ENCODE results near the gene B3GALT5. TPM values are rescaled to one million over a fixed set of nuclear protein-coding genes. Genes with fewer than 3 reads are reported as not detected.

Gene B3GALT5, protein sequence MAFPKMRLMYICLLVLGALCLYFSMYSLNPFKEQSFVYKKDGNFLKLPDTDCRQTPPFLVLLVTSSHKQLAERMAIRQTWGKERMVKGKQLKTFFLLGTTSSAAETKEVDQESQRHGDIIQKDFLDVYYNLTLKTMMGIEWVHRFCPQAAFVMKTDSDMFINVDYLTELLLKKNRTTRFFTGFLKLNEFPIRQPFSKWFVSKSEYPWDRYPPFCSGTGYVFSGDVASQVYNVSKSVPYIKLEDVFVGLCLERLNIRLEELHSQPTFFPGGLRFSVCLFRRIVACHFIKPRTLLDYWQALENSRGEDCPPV
- total RNA-seq: 0.03 to 0.05 TPM in 2 of 3 replicates, not detected in the other
- long read RNA-seq: 0 reads

DNA sequence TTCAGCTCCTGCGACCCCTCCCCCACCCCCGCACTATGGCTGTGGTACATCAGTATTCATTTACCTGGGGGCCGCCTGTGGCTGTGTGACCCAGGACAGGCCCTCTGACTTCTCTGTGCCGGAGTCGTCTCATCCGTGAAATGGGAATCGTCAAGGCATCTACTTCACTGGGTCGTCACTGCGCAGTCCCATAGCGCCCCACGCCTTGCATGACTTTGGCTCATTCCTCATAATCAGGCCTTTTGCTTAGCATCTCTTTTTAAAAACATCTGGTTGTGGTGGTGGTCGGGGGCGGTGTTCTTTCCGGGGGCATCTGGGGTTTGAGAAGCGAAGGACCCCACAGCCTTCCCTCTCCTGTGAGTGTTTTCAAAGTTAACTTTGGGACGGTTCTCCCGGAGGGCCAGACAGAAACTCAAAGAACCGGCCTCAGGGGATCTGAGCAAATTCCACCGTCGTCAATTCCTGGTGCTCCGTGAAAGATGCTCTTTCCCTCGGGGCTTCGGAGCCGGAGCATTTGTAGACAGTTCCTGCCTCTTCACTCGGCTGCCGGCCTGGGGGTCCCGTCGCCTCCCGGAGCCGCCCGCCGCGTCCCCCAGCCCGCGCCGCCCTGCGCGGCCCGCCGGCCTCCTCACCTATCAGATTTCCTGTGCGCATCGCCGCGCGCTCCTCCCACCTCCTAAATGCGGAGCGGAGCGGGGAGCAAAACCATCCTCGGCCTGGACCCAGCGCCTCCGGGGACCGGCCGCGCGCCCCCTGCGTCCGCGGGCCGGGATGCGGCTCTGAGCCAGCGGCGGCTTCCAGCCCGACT, at the start of gene B3GALT5:
Gene B3GALT5 (plus strand): TSS at position 708 of the 808 bp plus-strand sequence. CDS start 47,620 bp downstream, outside the sequence.
- DNase-seq (ENCODE audit: low spot score): no peak
- Mint-ChIP-seq H3K4me3 (ENCODE audit: unreplicated experiment) (peak within 1 kb of the TSS; percentile 60), H3K27me3 (ENCODE audit: low read depth) (peaks cover 54% of the 10 kb centered on the region), H3K36me3 (ENCODE audit: low read depth) (no peaks in the 10 kb centered on the region), H3K27ac (ENCODE audit: unreplicated experiment) (no peak within 1 kb of the TSS), H3K9me3 (ENCODE audit: low read depth) (no peaks in the 10 kb centered on the region), H3K4me1 (ENCODE audit: low read depth) (peaks cover 17% of the 10 kb centered on the region)
- TF ChIP-seq, protein P1, sequence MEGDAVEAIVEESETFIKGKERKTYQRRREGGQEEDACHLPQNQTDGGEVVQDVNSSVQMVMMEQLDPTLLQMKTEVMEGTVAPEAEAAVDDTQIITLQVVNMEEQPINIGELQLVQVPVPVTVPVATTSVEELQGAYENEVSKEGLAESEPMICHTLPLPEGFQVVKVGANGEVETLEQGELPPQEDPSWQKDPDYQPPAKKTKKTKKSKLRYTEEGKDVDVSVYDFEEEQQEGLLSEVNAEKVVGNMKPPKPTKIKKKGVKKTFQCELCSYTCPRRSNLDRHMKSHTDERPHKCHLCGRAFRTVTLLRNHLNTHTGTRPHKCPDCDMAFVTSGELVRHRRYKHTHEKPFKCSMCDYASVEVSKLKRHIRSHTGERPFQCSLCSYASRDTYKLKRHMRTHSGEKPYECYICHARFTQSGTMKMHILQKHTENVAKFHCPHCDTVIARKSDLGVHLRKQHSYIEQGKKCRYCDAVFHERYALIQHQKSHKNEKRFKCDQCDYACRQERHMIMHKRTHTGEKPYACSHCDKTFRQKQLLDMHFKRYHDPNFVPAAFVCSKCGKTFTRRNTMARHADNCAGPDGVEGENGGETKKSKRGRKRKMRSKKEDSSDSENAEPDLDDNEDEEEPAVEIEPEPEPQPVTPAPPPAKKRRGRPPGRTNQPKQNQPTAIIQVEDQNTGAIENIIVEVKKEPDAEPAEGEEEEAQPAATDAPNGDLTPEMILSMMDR (IDR thresholded peaks at IDR 0.05): peak; percentile 12

DNA sequence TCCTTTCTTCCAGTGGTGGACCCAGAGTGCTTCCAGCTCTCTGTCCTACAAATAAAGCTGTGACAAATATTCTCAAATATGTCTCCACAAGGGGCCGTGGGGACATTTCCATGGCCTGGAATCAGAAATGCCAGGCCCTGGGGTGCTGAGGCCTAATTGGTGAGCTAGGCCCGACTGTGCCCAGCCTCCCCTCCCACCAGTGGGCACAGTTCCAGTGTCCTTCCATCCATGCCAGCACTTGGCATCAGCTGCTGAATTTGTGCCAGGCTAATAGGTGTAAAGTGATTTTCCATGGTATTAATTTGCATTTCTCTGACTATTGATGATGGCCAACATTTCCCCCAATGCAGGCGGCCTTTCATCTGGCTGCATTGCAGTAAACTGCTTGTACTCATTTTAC, 48.5 kb upstream of the B3GALT5 start:
- H3K36me3 Mint-ChIP-seq (ENCODE audit: low read depth): no peaks in the 10 kb centered on the region
- no peak overlapping the region for H3K4me3 Mint-ChIP-seq (ENCODE audit: unreplicated experiment)
- DNase-seq (ENCODE audit: low spot score): no peak
- peaks cover 8% of the 10 kb centered on the region for H3K27me3 Mint-ChIP-seq (ENCODE audit: low read depth)
- TF ChIP-seq, protein P1 (IDR thresholded peaks at IDR 0.05): no peak
- H3K9me3 Mint-ChIP-seq (ENCODE audit: low read depth): no peaks in the 10 kb centered on the region
- no peak overlapping the region for H3K27ac Mint-ChIP-seq (ENCODE audit: unreplicated experiment)
- no peaks in the 10 kb centered on the region for H3K4me1 Mint-ChIP-seq (ENCODE audit: low read depth)

DNA sequence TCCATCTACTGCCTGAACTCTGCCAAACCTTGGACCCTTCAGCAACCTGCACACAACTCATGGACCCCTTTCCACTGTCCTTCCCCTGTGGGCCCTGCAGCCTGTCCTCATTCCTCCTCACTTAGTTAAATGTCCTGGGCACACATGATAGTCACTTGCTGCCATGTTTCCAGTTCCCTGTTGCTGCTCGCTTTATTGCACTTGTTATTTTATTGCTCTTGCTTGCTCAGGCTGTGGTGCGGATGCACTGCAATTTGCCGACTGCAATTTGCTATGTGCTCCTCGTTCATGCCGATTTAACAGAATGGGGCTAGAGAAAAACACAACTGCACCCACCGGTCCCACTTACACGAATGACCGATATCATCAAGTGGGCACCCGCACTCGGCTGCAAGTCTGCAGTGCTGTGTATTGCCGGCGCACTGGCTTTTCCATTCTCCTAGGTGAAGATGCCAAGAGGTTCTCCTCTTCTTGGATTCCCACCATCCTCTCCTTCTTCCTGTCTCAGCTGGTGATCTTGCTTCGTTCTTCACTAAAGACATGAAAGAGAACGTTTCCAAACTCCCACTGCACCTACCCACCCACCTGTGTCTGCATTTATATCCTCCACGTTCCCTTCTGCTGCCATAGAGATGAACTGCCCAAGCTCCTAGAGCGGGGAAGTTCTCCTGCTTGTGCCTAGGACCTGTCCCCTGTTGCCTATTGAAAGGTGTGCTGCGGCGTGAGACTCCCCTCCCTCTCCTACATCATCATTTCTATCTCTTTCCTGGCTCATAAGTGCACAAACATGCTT, 45.4 kb upstream of the B3GALT5 start:
- no peak for DNase-seq (ENCODE audit: low spot score)
- Mint-ChIP-seq H3K27ac (ENCODE audit: unreplicated experiment) (no peak overlapping the region), H3K27me3 (ENCODE audit: low read depth) (peaks cover 4% of the 10 kb centered on the region), H3K4me3 (ENCODE audit: unreplicated experiment) (no peak overlapping the region), H3K9me3 (ENCODE audit: low read depth) (no peaks in the 10 kb centered on the region), H3K4me1 (ENCODE audit: low read depth) (no peaks in the 10 kb centered on the region), H3K36me3 (ENCODE audit: low read depth) (no peaks in the 10 kb centered on the region)
- TF ChIP-seq, protein P1 (IDR thresholded peaks at IDR 0.05): no peak

DNA sequence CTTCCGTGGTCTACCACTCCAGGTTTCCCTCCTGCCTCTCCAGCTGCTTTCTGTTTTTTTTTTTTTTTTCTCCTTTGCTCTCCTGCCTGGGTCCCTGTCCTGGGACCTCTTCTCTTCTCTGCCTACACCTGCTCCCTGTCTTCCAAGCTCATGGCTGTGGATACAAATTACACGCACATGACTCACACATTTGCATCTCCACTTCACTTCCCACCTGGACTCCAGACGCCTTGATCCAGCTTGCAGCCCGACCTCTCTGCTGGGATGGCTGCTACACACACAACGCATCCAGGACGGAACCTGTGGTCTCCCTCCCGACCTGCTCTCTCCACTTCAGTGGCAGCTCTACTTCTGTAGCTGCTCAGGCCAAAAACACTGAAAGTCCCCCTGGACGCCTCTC, 44.4 kb upstream of the B3GALT5 start:
- Mint-ChIP-seq H3K27me3 (ENCODE audit: low read depth) (peaks cover 9% of the 10 kb centered on the region), H3K36me3 (ENCODE audit: low read depth) (no peaks in the 10 kb centered on the region), H3K27ac (ENCODE audit: unreplicated experiment) (no peak overlapping the region), H3K4me3 (ENCODE audit: unreplicated experiment) (no peak overlapping the region), H3K4me1 (ENCODE audit: low read depth) (no peaks in the 10 kb centered on the region), H3K9me3 (ENCODE audit: low read depth) (no peaks in the 10 kb centered on the region)
- no peak for DNase-seq (ENCODE audit: low spot score)
- TF ChIP-seq, protein P1 (IDR thresholded peaks at IDR 0.05): no peak

DNA sequence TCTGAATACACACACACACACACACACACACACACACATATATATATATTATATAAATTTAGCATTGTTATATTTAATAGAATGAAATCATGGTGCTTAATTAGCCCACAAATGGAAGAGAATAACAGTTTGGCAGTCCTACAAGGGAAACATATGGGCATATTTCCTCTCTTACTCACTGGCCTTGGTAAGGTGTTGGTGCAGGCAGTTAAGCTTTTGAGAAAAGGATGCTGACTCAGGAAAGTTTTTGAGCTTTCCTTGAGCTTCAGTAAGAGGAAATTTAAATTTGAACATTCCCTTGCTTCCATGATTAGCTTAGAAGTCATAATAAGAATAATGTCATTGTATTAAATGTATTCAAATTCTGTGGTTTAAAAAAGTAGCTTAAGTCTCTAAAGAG, 37.0 kb upstream of the B3GALT5 start:
- Mint-ChIP-seq H3K36me3 (ENCODE audit: low read depth) (no peaks in the 10 kb centered on the region), H3K4me1 (ENCODE audit: low read depth) (no peaks in the 10 kb centered on the region), H3K4me3 (ENCODE audit: unreplicated experiment) (no peak overlapping the region), H3K9me3 (ENCODE audit: low read depth) (no peaks in the 10 kb centered on the region), H3K27ac (ENCODE audit: unreplicated experiment) (no peak overlapping the region), H3K27me3 (ENCODE audit: low read depth) (peaks cover 20% of the 10 kb centered on the region)
- no peak for DNase-seq (ENCODE audit: low spot score)
- TF ChIP-seq, protein P1 (IDR thresholded peaks at IDR 0.05): no peak
